Measurements from ENCODE around the gene CLNK.

The CLNK gene

GRCh38 chr4:10492464-10492863 is 192.1 kb downstream of the CLNK start:
- no peak for TF ChIP-seq ZNF274 (IDR thresholded peaks at IDR 0.05; ENCODE audit: low read depth, low read length)
- H3K4me3 ChIP-seq (ENCODE audit: low read length), result no peak overlapping the region

GRCh38 chr4:10491401-10491800 is 193.2 kb downstream of the CLNK start:
- no peak overlapping the region for H3K4me3 ChIP-seq (ENCODE audit: low read length)
- TF ChIP-seq ZNF274 (IDR thresholded peaks at IDR 0.05; ENCODE audit: low read depth, low read length), result no peak

GRCh38 chr4:10490996-10491395 is 193.6 kb downstream of the CLNK start:
- no peak for TF ChIP-seq ZNF274 (IDR thresholded peaks at IDR 0.05; ENCODE audit: low read depth, low read length)
- H3K4me3 ChIP-seq (ENCODE audit: low read length), result no peak overlapping the region

GRCh38 chr4:10482913-10483312 is 201.7 kb downstream of the CLNK start:
- no peak for TF ChIP-seq ZNF274 (IDR thresholded peaks at IDR 0.05; ENCODE audit: low read depth, low read length)

GRCh38 chr4:10480616-10481015 is 204.0 kb downstream of the CLNK start:
- no peak overlapping the region for H3K4me3 ChIP-seq (ENCODE audit: low read length)
- TF ChIP-seq ZNF274 (IDR thresholded peaks at IDR 0.05; ENCODE audit: low read depth, low read length), result no peak

More at GRCh38 chr4:10482913-10483312, 201.7 kb downstream of the CLNK start:
- H3K4me3 ChIP-seq (ENCODE audit: low read length), result no peak overlapping the region

- no peak for TF ChIP-seq ZNF274 (IDR thresholded peaks at IDR 0.05; ENCODE audit: low read depth, low read length)
- H3K4me3 ChIP-seq (ENCODE audit: low read length), result no peak overlapping the region
Measured at GRCh38 chr4:10478621-10479020, 205.9 kb downstream of the CLNK start.

- TF ChIP-seq ZNF274 (IDR thresholded peaks at IDR 0.05; ENCODE audit: low read depth, low read length), result no peak
- no peak overlapping the region for H3K4me3 ChIP-seq (ENCODE audit: low read length)
Measured at GRCh38 chr4:10470505-10470904, 214.1 kb downstream of the CLNK start.

GRCh38 chr4:10466161-10466560 is 218.4 kb downstream of the CLNK start:
- no peak for TF ChIP-seq ZNF274 (IDR thresholded peaks at IDR 0.05; ENCODE audit: low read depth, low read length)
- no peak overlapping the region for H3K4me3 ChIP-seq (ENCODE audit: low read length)

- TF ChIP-seq ZNF274 (IDR thresholded peaks at IDR 0.05; ENCODE audit: low read depth, low read length), result no peak
- no peak overlapping the region for H3K4me3 ChIP-seq (ENCODE audit: low read length)
Measured at GRCh38 chr4:10462876-10463275, 221.7 kb downstream of the CLNK start.

- TF ChIP-seq ZNF274 (IDR thresholded peaks at IDR 0.05; ENCODE audit: low read depth, low read length), result no peak
- peak overlapping the region; percentile 35; the same call in 1 of the 2 replicates for H3K4me3 ChIP-seq (ENCODE audit: low read length)
Measured at GRCh38 chr4:10461850-10462400, 222.6 kb downstream of the CLNK start.

GRCh38 chr4:10461091-10461849 is 223.3 kb downstream of the CLNK start:
- H3K4me3 ChIP-seq (ENCODE audit: low read length), result peak overlapping the region; percentile 35; the same call in 1 of the 2 replicates
- TF ChIP-seq ZNF274 (IDR thresholded peaks at IDR 0.05; ENCODE audit: low read depth, low read length), result no peak

GRCh38 chr4:10460313-10461047 is 224.1 kb downstream of the CLNK start:
- no peak overlapping the region; the same call in 1 of the 2 replicates for H3K4me3 ChIP-seq (ENCODE audit: low read length)

GRCh38 chr4:10459305-10459704 is 225.3 kb downstream of the CLNK start:
- H3K4me3 ChIP-seq (ENCODE audit: low read length), result no peak overlapping the region
- no peak for TF ChIP-seq ZNF274 (IDR thresholded peaks at IDR 0.05; ENCODE audit: low read depth, low read length)

More at GRCh38 chr4:10460313-10461047, 224.1 kb downstream of the CLNK start:
- no peak for TF ChIP-seq ZNF274 (IDR thresholded peaks at IDR 0.05; ENCODE audit: low read depth, low read length)

- no peak for TF ChIP-seq ZNF274 (IDR thresholded peaks at IDR 0.05; ENCODE audit: low read depth, low read length)
- H3K4me3 ChIP-seq (ENCODE audit: low read length), result peak overlapping the region; percentile 83; the same call in 1 of the 2 replicates
Measured at GRCh38 chr4:10458177-10458576, 226.4 kb downstream of the CLNK start.
